NCI-H2107 (cell line): ENCODE measurements around the gene MUC5B.

Source experiments
- DNase-seq: peaks from one replicate; lab custom pipeline; 2025; lab: John Stamatoyannopoulos, UW

MUC5B gene

GRCh38 chr11:1267441-1268100 is 44.7 kb downstream of the MUC5B start:
- DNase-seq = no peak

- no peak for DNase-seq
Observed at GRCh38 chr11:1269957-1270356, 47.1 kb downstream of the MUC5B start.

GRCh38 chr11:1270476-1270875 is 47.6 kb downstream of the MUC5B start:
- DNase-seq = no peak

- no peak for DNase-seq
Observed at GRCh38 chr11:1271002-1271401, 48.1 kb downstream of the MUC5B start.

- no peak for DNase-seq
Observed at GRCh38 chr11:1271406-1271805, 48.5 kb downstream of the MUC5B start.

- no peak for DNase-seq
Observed at GRCh38 chr11:1271927-1272326, 49.1 kb downstream of the MUC5B start.

- DNase-seq = no peak
Observed at GRCh38 chr11:1272531-1272930, 49.7 kb downstream of the MUC5B start.

- no peak for DNase-seq
Observed at GRCh38 chr11:1274501-1274900, 51.6 kb downstream of the MUC5B start.

- DNase-seq = no peak
Observed at GRCh38 chr11:1275021-1275420, 52.2 kb downstream of the MUC5B start.

GRCh38 chr11:1276041-1276790 is 53.4 kb downstream of the MUC5B start:
- no peak for DNase-seq

- no peak for DNase-seq
Observed at GRCh38 chr11:1276866-1277615, 54.2 kb downstream of the MUC5B start.

- no peak for DNase-seq
Observed at GRCh38 chr11:1277936-1278512, 55.2 kb downstream of the MUC5B start.

- no peak for DNase-seq
Observed at GRCh38 chr11:1278766-1279673, 56.2 kb downstream of the MUC5B start.

GRCh38 chr11:1279674-1280055 is 56.8 kb downstream of the MUC5B start:
- no peak for DNase-seq

GRCh38 chr11:1280116-1281035 is 57.5 kb downstream of the MUC5B start:
- DNase-seq = no peak

- DNase-seq = no peak
Observed at GRCh38 chr11:1281326-1281973, 58.6 kb downstream of the MUC5B start.

- no peak for DNase-seq
Observed at GRCh38 chr11:1281974-1282365, 59.1 kb downstream of the MUC5B start.

GRCh38 chr11:1283091-1283511 is 60.2 kb downstream of the MUC5B start:
- no peak for DNase-seq

- DNase-seq = no peak
Observed at GRCh38 chr11:1283906-1284305, 61.0 kb downstream of the MUC5B start.

GRCh38 chr11:1285316-1285744 is 62.5 kb downstream of the MUC5B start:
- DNase-seq = no peak
